ENCODE data around the gene TMEM240. TPM values are rescaled to one million over a fixed set of nuclear protein-coding genes. Genes with fewer than 3 reads are reported as not detected.

TMEM240 gene
- total RNA-seq, 1 donor from 2014 or later, result 0.53 TPM

DNA sequence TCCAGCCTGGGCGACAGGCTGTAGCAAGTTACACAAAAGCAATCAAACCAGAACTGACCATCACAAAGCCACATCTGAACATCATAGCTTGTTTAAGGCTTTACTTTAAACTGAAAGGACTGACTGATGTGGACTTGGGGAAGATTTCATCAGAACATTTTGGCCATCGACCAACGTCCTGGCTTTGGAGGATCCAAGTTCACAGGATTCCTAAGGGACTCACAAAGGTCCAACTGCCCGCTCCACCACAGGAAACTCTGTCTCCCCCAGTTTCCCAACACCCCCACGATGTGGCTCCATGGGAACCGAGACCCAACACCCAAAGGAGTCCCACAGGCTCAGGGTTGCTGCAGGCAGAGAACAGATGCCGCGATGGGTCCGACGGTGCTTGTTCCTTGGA, 24.9 kb upstream of the TMEM240 start:
- peak; percentile 7 for FAIRE-seq
- TF ChIP-seq, protein P1, sequence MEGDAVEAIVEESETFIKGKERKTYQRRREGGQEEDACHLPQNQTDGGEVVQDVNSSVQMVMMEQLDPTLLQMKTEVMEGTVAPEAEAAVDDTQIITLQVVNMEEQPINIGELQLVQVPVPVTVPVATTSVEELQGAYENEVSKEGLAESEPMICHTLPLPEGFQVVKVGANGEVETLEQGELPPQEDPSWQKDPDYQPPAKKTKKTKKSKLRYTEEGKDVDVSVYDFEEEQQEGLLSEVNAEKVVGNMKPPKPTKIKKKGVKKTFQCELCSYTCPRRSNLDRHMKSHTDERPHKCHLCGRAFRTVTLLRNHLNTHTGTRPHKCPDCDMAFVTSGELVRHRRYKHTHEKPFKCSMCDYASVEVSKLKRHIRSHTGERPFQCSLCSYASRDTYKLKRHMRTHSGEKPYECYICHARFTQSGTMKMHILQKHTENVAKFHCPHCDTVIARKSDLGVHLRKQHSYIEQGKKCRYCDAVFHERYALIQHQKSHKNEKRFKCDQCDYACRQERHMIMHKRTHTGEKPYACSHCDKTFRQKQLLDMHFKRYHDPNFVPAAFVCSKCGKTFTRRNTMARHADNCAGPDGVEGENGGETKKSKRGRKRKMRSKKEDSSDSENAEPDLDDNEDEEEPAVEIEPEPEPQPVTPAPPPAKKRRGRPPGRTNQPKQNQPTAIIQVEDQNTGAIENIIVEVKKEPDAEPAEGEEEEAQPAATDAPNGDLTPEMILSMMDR (IDR thresholded peaks at IDR 0.05; ENCODE audit: insufficient read depth, low read length, severe bottlenecking), result no peak
- H3K36me3 ChIP-seq (ENCODE audit: control insufficient read depth, insufficient read depth, low read length), result peaks cover 29% of the 10 kb centered on the region
- DNase-seq (ENCODE audit: low read depth), result no peak
- H3K4me3 ChIP-seq (ENCODE audit: low read depth, low read length), result no peak overlapping the region
- H3K27me3 ChIP-seq (ENCODE audit: control insufficient read depth, insufficient read depth, low read length), result no peaks in the 10 kb centered on the region

DNA sequence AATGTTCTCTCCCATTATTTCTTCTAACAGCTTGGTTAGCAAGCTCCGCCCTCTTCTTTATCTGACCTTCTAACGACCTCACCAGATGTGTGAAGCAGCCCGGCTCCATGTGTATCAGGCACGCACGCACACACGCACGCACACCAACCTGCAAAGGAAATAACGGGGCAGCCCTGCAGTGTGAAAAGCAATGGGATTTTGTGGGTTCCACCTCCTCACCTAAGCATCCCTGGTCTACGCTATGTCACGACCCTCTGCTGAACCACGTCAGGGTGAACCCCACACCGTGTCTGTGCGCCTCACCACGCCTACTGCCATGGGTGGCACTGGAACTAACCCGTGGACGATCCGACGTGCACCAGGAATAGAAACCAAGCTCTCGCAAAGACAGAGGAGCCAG, 23.8 kb upstream of the TMEM240 start:
- peaks cover 28% of the 10 kb centered on the region for H3K36me3 ChIP-seq (ENCODE audit: control insufficient read depth, insufficient read depth, low read length)
- FAIRE-seq (no peak), DNase-seq (ENCODE audit: low read depth) (no peak)
- no peaks in the 10 kb centered on the region for H3K27me3 ChIP-seq (ENCODE audit: control insufficient read depth, insufficient read depth, low read length)
- H3K4me3 ChIP-seq (ENCODE audit: low read depth, low read length), result no peak overlapping the region
- TF ChIP-seq, protein P1 (IDR thresholded peaks at IDR 0.05; ENCODE audit: insufficient read depth, low read length, severe bottlenecking), result no peak

DNA sequence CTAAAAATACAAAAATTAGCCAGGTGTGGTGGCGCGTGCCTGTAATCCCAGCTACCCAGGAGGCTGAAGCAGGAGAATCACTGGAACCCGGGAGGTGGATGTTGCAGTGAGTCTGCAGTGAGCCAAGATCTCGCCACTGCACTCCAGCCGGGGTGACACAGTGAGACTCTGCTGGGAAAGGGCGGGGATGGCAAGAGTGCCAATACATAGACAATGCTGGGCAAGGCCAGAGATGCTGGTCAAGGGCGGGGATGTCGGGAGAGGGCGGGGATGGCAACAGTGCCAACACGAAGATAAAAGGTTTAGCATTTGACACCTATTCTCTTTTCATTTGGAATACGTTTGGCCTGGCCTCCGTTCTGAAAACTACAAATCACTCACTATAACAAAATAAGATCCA, 23.3 kb upstream of the TMEM240 start:
- DNase-seq (ENCODE audit: low read depth) (no peak), FAIRE-seq (no peak)
- TF ChIP-seq, protein P1 (IDR thresholded peaks at IDR 0.05; ENCODE audit: insufficient read depth, low read length, severe bottlenecking), result no peak
- Histone ChIP-seq H3K36me3 (ENCODE audit: control insufficient read depth, insufficient read depth, low read length) (peaks cover 28% of the 10 kb centered on the region), H3K4me3 (ENCODE audit: low read depth, low read length) (no peak overlapping the region), H3K27me3 (ENCODE audit: control insufficient read depth, insufficient read depth, low read length) (no peaks in the 10 kb centered on the region)

DNA sequence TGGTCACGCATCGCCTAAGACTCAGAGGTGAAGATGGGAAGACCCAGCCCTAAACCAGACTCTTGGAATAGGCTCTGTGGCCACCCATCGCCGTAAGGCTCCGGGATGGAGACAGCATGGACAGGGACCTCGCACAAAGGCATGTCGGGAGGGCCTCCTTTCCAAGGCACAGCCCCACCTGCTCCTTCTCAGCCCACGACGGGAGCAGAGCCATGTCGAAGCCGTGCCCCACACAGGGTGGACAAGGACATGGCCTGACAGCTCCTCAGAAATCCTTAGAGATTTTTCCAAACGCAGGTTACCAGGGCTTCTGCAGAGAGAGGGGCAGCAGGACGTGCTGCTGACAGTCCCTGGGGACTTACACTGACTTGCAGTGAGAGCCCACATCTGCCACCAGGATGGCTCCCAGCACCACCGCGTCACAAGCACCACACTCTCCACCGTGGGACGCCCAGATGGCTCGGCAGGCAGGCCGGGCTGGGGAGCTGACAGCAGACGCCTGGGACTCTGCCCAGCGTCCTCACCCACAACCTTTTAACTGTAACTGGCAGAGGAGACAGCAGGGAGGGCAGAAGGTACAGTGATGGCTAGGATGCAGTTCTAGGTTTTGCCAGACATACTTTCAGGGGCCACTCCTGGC, 22.3 kb upstream of the TMEM240 start:
- FAIRE-seq (no peak), DNase-seq (ENCODE audit: low read depth) (no peak)
- H3K27me3 ChIP-seq (ENCODE audit: control insufficient read depth, insufficient read depth, low read length), result no peaks in the 10 kb centered on the region
- H3K4me3 ChIP-seq (ENCODE audit: low read depth, low read length), result no peak overlapping the region
- TF ChIP-seq, protein P1 (IDR thresholded peaks at IDR 0.05; ENCODE audit: insufficient read depth, low read length, severe bottlenecking), result no peak
- H3K36me3 ChIP-seq (ENCODE audit: control insufficient read depth, insufficient read depth, low read length), result peaks cover 28% of the 10 kb centered on the region

- peaks cover 28% of the 10 kb centered on the region for H3K36me3 ChIP-seq (ENCODE audit: control insufficient read depth, insufficient read depth, low read length)
- TF ChIP-seq, protein P1 (IDR thresholded peaks at IDR 0.05; ENCODE audit: insufficient read depth, low read length, severe bottlenecking), result no peak
- no peaks in the 10 kb centered on the region for H3K27me3 ChIP-seq (ENCODE audit: control insufficient read depth, insufficient read depth, low read length)
- DNase-seq (ENCODE audit: low read depth) (no peak), FAIRE-seq (no peak)
- H3K4me3 ChIP-seq (ENCODE audit: low read depth, low read length), result no peak overlapping the region
These were observed 21.5 kb upstream of the TMEM240 start for GRCh38 chr1:1561801-1562470.

Measured in bronchial epithelial cell (primary cell).